ENCODE results near the gene SULT1A2.
"Not testable (repeated sequence)": the region's sequence is repeated elsewhere in the genome, so short reads cannot be mapped to it uniquely, and the experiment has no call there.

Gene SULT1A2

DNA sequence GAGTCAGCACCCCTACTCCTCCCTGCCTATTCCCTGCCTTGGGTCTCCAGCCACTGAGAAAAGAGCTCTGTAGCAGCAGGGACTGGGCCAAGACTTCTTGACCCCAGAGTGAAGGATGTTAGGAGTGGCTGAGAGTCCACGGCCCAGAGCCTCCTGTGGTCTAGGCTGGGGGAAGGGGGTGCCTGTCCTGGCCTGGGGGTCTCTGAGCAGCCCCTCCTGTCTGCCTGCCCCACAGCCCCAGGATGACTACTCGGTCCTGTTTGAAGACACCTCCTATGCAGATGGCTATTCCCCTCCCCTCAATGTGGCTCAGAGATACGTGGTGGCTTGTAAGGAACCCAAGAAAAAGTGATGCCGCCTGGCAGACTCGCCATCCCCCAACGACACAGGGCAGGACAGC lies 5.5 kb downstream of the SULT1A2 start:
- no peak for DNase-seq (ENCODE audit: low read depth)

DNA sequence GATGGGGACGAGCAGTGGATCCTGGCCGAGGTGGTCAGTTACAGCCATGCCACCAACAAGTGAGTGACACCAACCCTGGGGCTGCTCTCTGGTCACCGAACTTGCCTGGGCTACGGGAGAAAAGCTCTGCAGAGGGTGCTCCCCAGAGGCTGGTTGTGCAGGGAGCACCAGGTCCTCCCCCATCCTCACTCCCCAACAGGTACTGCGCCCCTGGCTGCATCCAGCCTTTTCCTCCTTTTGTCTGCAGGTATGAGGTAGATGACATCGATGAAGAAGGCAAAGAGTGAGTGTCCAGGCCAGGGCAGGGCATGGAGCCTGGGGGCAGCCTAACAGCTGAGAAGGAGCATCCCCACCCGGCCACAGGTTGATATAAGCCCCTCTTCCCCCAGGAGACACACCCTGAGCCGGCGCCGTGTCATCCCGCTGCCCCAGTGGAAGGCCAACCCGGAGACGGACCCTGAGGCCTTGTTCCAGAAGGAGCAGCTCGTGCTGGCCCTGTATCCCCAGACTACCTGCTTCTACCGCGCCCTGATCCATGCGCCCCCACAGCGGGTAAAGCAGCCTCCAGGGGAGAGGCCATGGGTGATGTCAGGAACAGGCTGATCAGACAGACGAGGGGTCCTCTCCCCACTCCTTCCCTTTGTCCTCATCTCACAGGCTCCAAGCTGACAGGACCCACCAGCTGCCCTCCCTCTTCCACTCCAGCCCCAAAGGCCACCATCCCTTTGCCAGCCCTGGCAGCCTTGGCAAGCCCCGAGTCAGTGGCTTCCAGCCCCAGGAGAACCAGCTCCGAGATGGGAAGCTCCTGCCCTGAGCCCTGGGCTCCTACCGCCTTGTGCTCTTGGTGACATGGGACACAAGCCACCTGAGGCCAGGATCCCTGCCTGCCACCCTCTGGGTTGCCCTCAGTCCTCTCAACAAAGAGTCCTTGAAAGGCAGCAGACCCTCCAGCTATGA lies 6.2 kb downstream of the SULT1A2 start:
- no peak for DNase-seq (ENCODE audit: low read depth)

DNA sequence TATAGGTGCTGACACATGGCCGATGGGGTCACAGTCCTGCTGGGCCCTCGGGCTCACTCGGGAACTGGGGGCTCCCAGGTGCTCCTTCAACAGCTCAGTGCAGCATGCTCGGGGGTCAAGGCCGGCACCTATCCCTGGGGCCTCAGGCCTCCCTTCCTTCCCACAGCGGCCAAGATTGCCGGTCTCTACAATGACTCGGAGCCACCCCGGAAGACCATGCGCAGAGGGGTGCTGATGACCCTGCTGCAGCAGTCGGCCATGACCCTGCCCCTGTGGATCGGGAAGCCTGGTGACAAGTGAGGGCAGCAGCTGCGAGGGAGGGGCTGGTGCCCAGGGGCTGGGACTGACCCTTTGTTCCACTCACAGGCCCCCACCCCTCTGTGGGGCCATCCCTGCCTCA lies 6.9 kb downstream of the SULT1A2 start:
- DNase-seq (ENCODE audit: low read depth) = no peak

DNA sequence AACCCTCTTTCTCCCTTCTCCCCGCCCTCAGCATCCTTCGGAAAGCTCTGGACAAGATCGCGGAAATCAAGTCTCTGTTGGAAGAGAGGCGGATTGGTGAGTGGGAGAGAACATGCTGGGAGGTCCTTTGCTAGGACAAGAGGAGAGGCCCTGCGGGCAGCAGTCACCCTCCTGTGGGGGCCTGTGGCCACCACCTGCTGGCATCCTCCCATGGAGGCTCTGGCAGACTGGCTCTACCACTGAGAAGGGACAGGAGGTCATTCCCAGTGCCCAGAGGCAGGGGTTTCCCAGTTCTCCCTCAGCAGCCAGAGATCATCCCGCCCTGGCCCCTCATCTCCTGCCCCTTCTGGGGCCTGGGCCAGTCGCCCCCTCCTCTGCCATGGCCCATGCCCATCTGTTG lies 7.8 kb downstream of the SULT1A2 start:
- no peak for DNase-seq (ENCODE audit: low read depth)

DNA sequence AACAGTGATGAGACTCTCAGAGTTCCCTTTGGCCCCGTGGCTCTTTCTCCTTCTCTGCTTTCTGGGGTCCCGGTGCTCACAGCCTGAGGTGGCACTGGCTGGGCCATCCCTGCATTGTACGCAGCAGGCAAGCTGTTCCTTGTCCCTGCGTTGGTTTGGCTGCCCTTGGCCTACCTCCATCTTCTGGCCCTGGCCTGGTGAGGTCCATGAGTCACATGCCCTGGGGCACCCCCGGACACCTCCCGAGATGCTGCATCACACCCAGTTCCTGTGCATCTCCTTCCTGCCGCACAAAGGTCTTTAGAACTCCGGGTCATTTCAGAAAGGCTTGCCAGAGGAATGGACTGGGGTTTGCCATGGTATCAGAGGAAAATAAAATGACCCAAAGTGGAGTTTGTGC lies 9.5 kb downstream of the SULT1A2 start:
- DNase-seq (ENCODE audit: low read depth) = no peak

DNA sequence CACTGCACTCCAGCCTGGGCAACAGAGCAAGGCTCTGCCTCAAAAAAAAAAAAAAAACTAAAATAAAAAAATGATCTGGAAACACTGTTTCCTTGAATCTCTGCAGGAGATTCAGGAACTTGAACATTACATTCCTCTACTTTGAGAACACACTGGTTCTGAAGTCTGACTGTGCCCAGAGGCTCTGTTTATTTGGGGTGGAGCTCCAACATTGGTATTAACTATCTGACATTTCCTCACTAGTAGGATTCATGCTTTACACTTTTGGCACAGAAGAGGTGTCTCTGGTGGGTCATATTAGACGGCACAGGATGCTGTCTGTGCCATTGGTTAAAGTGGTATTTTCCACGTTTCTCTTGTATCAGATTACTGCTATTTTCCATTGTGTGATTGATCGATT lies 10.4 kb downstream of the SULT1A2 start:
- no peak for DNase-seq (ENCODE audit: low read depth)

DNA sequence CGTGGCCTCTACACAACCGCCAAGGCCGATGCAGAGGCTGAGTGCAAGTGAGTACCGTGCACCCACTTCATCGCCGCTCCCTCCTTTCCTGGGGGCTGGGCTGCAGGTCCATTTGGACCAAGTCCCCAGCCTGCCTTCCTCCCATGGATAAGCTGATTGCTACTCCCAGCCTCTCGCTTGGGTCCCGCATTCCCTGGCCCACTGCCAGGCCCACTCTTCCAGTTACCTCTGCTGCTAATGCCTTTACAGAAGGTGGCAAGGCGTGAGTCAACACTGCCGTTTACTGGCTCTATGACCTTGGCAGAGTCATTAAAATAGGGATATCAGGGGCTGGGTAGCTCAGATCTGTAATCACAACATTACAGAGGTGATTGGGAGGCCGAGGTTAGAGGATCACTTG lies 11.2 kb downstream of the SULT1A2 start:
- DNase-seq (ENCODE audit: low read depth) = no peak

DNA sequence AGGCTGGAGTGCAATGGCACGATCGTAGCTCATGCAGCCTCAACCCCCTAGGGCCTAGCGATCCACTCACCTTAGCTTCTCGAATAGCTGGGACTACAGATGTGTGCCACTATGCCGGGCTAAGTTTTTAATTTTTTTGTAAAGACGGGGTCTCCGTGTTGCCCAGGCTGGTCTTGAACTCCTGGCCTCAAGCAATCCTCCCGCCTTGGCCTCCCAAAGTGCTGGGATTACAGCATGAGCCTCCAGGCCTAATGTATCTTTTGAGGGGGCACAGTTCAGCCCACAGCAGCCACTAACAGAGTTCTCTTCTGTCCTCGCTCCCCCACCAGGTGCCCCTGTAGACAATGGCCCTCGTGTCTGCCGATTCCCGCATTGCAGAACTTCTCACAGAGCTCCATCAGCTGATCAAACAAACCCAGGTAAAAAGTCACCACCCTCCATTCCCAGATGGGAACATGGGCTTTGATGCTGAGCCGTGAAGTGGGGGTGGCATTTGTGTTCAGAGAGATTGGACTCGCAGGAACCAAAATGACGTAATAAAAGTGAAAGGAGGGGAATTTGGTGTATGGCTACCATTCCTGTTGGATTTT lies 16.0 kb downstream of the SULT1A2 start:
- no peak for DNase-seq (ENCODE audit: low read depth)

DNA sequence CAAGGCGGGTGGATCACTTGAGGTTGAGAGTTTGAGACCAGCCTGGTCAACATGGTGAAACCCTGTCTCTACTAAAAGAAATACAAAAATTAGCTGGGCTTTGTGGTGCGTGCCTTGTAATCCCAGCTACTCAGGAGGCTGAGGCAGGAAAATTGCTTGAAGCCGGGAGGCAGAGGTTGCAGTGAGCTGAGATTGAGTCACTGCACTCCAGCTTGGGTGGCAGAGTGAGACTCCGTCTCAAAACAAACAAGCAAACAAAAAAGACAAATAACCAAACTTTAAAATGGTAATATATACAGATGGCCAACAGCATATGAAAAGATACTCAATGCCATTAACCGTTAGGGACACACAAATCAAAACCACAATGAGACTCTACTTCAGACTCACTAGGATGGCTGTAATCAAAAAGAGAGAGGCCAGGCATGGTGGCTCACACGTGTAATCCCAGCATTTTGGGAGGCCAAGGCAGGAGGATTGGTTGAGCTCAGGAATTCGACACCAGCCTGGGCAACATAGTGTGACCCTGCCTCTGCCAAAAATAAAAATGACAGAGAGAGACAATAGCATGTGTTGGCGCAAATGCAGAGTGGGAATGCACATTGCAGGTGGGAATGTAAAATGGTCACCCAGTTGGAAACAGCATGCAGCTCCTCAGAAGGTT lies 21.3 kb downstream of the SULT1A2 start:
- DNase-seq (ENCODE audit: low read depth) = no peak

DNA sequence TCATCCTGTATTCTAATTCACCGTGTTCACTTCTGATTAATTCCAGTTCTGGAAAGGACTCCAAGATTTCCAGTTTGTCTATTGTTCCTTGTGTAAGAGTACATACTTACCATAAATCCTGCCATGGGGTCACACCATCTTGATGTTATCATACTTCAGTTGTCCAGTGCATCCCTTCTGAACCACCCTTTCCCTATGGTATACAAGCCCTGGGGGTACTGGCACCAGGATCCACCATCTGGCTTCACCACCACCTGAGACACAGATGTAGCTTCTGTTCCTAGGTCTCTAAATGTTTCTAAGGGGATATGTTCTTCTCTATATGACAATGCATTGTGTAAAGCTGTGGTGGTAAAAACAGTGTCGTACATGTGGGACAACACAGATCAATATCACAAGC lies 21.9 kb downstream of the SULT1A2 start:
- no peak for DNase-seq (ENCODE audit: low read depth)

DNA sequence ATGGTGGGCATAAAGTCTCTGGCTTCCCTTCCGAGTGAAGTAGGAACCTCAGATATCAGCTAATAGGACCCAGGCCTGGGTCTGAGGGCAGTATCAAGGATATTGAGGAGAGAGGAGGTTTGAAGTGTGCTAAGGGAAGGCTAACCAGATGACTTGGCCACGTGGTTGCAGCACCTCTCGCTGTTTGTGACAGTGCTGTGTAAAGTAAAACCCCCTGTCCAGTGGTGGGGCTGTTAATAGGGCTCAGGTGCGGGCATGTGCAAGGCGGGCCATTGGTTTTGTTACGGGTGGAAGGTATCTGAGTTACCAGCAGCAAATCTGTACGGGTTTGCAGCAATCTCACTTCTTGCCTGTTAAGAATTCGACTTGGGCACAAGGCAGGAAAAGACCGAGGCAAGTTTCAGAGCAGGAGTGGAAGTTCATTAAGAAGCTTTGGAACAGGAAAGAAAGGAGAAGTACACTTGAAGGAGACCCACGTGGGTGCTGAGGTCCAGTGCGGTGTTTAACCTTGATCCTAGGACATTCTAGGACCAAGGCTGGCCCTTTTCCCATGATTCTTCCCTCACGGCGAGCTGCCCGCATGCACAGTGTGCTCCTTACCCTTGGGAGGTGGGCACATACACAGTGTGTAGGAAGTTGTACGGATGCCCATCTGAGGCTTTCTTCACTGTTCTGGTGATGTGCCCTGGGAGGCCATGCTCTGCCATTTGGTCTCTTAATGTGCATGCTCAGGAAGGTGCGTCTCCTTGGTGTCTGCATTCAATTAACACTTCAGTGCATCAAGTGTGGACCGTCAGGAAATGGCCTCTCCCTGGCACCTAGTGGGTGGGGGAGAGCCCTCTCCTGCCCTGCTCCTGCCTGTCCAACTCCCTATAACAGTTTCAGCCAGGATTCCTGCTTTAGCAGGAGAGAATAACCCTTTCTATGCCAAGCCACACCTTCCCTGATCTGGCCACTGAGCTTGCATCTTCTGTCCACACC lies 22.8 kb downstream of the SULT1A2 start:
- DNase-seq (ENCODE audit: low read depth) = no peak

DNA sequence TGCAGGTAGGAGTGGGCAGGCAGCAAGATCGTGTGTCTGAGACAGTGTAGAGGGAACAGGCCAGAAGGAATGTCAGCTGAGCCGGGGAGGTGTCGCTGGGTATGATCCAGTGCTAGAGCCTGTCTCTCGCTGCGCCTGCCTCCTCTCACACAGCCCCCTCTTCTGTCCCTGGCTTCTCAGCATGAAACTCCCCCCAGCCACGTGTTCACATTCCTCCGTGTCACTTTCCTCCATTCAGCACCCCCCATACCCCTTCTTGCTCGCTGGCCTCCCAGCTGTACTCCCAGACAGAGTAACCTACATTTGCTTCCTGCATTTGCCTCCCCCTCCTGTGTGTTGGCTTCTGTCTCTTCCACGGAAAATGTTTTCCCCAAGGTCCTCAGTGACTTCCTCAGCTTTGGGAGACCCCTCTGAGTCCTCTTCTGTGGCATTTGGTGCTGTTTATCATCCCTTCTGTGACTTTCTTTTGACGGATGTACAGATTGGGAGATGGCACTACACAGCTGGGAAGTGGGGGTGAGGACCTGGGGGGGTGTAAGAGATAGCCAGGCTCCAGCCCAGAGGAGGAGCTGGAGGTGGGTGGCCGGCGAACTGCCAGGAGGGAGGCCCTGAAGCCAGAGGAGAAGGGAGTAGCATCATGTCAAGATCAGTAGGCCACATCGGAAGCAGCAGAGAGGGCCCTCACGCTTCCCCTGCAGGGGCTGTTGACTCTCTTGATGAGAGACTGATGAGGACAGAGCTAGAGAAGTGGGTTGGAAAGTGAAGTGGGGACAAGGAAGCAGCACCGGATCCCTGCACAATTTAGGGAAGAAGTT lies 23.9 kb downstream of the SULT1A2 start:
- DNase-seq (ENCODE audit: low read depth) = no peak

DNA sequence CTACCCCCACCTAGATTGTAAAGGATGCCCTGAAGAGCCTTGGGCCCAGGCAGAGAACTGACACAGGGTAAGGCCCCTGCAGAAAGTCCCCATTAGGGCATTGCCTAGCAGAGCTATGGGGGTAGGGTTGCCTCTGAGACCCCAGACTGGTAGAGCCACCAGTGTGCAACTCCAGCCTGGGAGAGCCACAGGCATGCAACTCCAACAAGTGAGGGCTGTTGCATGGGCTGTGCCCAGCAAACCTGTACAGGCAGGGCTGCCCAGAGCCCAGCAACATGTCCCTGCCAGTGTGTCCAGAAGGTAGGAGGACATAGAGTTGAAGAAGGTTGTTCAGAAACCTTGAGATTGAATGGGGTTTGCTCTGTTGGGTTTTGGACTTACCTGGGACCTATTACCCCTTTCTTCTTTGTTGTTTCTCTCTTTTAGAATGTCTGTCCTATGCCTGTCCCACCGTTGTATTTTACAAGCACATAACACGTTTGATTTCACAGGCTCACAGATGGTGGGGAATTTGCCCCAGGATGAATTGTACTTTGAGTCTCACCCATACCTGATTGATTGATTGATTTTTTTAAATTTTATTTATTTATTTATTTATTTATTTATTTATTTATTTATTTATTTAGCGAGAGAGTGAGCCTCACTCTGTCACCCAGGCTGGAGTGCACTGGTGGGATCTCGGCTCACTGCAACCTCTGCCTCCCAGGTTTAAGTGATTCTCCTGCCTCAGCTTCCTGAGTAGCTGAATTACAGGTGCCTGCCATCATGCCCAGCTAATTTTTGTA lies 26.7 kb downstream of the SULT1A2 start:
- no peak for DNase-seq (ENCODE audit: low read depth)

DNA sequence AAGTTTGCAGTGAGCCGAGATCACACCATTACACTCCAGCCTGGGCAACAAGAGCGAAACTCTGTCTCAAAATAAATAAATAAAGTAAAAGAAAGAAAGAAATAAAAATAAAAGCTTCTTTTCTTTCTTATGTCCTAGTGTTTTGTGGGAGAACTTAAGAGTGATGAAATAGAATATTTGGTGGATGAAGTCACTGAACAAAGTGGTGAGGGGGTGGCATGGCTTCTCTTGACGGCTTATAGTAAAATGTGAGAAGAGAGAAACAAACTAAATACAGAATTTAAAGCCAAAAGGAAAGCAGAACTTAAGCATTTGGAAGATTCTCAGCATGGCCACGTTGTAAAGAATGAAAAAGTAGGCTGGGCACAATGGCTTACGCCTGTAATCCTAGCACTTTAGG lies 27.8 kb downstream of the SULT1A2 start:
- no peak for DNase-seq (ENCODE audit: low read depth)

DNA sequence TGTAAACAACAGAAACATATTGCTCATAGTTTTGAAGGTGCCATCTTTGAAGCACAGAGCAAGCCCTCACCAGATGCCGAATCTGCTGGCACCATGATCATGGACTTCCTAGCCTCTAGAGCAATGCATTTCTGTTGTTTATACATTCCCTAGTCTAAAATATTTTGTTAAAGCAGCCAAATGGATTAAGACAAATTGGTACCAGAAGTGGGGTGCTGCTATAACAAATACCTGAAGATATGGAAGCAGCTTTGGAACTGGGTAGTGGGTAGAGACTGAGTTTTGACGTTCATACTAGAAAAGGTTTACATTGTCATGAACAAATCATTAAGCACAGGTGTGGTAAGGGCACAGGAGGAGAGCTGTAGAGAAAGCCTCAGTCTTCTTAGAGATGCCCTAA lies 29.6 kb downstream of the SULT1A2 start:
- no peak for DNase-seq (ENCODE audit: low read depth)

DNA sequence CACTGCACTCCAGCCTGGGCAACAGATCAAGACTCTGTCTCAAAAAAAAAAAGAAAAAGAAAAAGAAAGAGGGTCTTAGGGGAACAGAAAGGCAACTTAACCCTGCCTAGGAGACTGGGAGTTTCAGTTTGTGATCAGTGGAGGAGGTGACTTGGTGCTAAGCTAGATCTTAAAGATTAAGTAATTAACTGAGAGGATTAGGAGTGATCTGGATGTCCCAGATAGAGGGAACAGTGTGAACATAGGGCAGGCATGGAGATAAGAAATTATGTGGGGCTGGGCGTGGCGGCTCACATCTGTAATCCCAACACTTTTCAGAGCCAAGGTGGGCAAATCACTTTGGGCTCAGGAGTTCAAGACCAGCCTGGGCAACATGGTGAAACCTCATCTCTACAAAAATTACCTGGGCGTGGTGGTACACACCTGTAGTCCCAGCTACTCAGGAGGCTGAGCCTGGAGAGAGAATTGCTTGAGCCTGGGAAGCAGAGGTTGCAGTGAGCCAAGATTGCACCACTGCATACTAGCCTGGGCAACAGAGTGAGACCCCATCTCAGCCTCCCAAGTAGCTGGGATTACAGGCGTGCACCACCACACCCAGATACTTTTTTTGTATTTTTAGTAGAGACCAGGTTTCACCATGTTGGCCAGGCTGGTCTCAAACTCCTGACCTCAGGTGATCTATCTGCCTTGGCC lies 30.5 kb downstream of the SULT1A2 start:
- DNase-seq (ENCODE audit: low read depth) = not testable (repeated sequence)

DNA sequence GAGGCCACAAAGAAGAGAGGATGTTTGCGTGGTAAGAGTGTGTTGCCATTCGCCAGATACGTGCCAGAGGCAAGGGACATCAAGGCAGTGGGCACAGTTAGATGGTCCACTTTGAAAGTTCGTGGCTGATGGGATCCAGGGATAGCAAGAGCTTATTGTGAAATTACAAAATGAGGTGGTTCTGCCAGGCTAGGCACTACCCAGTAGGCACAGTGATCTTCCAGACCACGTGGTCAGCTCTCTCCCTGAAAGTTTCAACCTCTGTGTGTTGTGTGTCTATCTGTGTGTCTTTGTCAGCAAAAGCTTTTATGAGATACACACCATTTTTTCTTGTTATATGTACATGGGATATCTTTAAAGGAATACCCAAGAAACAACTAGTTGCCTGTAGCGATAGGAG lies 33.6 kb downstream of the SULT1A2 start:
- no peak for DNase-seq (ENCODE audit: low read depth)

DNA sequence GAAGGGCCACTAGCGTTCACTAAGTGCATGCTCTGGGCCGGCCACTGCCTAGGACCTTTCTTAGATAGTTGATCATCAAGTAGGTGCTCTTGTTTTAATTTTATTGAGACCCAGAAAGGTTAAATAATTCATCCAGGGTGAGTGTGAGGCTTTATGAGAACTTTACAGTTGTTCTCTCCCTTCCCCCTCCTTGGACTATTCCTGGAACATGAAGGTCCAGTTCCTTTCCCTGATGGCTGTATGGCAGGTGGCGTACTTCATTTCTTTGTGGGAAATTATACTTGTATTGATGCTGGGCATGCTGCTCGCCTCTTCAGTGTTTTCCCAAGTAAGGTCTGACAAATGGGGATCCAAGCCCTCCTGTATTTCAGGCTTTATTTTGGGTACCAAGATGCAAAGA lies 34.7 kb downstream of the SULT1A2 start:
- no peak for DNase-seq (ENCODE audit: low read depth)

DNA sequence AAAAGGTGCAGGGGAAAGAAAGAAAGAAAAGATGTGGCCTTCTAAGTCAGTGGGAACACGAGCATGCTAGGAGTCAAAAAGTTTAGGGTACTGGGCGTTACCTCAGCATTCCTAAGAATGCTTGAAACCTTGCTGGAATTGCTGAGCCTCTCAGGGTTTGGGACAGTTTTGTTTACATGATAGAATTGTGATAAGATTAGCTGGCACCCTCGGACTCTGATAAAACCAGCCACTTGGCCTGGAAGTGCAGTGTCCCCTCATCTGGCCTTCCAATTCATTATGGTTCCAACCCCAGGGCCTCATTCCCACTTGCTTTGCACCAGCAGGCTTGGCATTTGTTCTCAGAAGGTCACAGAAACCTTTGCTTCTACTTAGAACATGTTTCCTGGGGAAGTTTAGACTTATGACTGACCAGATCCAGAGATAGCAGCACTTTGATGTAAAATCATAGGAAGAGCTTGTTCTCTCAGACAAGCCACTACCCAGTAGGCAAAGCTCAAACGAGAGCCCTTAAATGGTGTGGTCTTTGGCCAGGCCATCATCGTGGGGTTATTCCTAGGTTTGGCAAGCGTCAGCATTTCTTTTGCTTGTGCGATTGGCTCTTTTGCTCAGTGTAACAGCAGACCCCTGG lies 35.2 kb downstream of the SULT1A2 start:
- no peak for DNase-seq (ENCODE audit: low read depth)
